Dermis microvascular lymphatic vessel endothelial cell (primary cell): ENCODE data around the gene C10orf71. TPM values are rescaled to one million over a fixed set of nuclear protein-coding genes. Genes with fewer than 3 reads are reported as not detected.

Source experiments
- total RNA-seq: library from RNA; depleted of rRNA; stranded (reverse); fragments of >200 nt; gene quantifications from 2 replicates; pipeline ENCODE4 v1.2.1, GENCODE V29; 2014

The C10orf71 gene
- total RNA-seq, 1 donor from 2014 or later, result not detected

Other genes with a start within 250 kb of the C10orf71 start
- 0.39 and 3.0 TPM in 2 replicates for gene VSTM4, start 183.6 kb upstream of the C10orf71 start, total RNA-seq
- gene FAM170B, start 165.1 kb upstream of the C10orf71 start, total RNA-seq, result not detected in 2 replicates
- 14.8 and 68.7 TPM in 2 replicates for gene TMEM273, start 110.8 kb upstream of the C10orf71 start, total RNA-seq
- not detected in 2 replicates for gene DRGX, start 96.9 kb downstream of the C10orf71 start, total RNA-seq
- gene ERCC6, start 240.0 kb downstream of the C10orf71 start, total RNA-seq, result 10.5 and 12.3 TPM in 2 replicates